GM19438 (cell line): Measurements from ENCODE around the gene NTN1.
"Not testable (repeated sequence)": the region's sequence is repeated elsewhere in the genome, so short reads cannot be mapped to it uniquely, and the experiment has no call there.

Experiments used
- ATAC-seq: cut with Tn5 transposase; IDR thresholded peaks from one replicate; pipeline ENCODE4 v1.9.1; 2021; ENCODE audit warnings: low read depth; ENCODE audit not compliant: unreplicated experiment

NTN1 gene

GRCh38 chr17:9021158-9021991 is at the start of gene NTN1:
Gene NTN1 (plus strand): TSS chr17:9021510. CDS start chr17:9022374, 864 bp downstream.
- ATAC-seq = no peak

DNA sequence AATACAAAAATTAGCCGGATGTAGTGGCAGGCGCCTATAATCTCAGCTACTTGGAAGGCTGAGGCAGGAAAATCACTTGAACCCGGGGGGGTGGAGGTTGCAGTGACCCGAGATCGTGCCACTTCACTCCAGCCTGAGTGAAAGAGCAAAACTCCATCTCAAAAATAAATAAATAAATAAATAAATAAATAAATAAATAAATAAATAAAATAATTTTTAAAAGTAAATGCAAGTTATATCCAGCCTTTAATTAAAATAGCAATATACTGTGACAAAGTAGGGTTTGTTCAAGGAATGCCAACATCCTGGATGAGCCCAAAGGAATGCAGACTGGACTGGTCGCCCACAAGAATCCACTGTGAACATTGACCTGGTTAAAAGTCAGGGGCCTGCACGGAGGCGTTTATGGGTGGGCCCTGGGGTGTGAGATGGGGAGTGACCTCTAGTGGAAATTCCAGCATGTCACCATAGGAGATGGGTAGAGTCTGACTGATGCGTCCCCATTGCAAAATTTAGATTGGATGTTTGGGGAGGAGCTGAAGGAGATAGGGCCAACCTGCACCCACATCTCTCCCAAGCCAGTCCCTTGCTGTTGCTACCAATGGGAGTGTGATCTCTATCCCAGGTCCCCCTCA is 46.1 kb upstream of the NTN1 start:
- ATAC-seq = no peak

GRCh38 chr17:8976638-8977037 is 44.7 kb upstream of the NTN1 start:
- no peak for ATAC-seq

- no peak for ATAC-seq
These were observed 41.6 kb upstream of the NTN1 start for GRCh38 chr17:8979715-8980114.

GRCh38 chr17:8981443-8981842 is 39.9 kb upstream of the NTN1 start:
- no peak for ATAC-seq

GRCh38 chr17:8984225-8984624 is 37.1 kb upstream of the NTN1 start:
- not testable (repeated sequence) for ATAC-seq

- ATAC-seq = no peak
These were observed 36.1 kb upstream of the NTN1 start for GRCh38 chr17:8985054-8985701.

GRCh38 chr17:8986295-8986694 is 35.0 kb upstream of the NTN1 start:
- no peak for ATAC-seq

- not testable (repeated sequence) for ATAC-seq
These were observed 32.9 kb upstream of the NTN1 start for GRCh38 chr17:8988263-8988935.

- no peak for ATAC-seq
These were observed 29.6 kb upstream of the NTN1 start for GRCh38 chr17:8991514-8992285.

DNA sequence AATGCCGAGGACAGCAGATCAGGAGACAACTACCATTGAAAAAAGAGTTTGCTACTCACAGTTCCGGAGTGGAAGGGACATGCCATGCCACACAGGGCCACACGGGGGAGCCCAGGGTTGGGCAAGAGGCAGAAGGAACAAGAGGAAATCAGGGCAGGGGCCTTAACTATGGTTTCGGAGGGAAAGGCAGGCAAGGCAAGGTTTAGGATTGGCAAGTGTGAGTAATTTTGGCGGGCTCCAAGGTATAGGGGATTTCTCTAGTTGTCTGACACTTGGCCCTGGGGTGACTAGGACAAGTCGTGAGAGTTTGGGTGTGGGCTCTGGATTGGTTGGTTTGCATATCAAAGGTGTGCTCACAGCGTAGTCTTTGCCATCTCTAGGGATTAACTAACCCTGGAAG is 27.0 kb upstream of the NTN1 start:
- ATAC-seq = no peak

DNA sequence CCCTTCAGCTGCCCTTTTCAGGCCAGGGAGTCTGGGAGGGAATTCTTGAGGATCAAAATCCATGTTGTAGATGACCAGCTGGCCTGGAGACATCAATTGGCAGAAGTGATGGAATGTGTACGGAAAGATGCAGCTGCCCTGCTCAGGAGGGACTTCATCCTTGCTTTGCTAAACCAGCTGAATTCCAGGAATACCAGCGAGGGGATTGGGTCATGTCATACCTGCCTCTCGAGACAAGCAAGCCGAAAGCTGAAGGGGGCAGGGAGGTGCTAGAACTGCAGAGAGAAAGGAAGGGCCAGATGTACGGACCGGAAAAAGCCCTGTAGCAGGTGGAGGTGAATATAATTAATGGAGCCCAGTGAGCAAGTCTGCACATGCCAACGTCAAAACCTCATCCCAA is 25.6 kb upstream of the NTN1 start:
- no peak for ATAC-seq

GRCh38 chr17:8997994-8998628 is 23.2 kb upstream of the NTN1 start:
- no peak for ATAC-seq

DNA sequence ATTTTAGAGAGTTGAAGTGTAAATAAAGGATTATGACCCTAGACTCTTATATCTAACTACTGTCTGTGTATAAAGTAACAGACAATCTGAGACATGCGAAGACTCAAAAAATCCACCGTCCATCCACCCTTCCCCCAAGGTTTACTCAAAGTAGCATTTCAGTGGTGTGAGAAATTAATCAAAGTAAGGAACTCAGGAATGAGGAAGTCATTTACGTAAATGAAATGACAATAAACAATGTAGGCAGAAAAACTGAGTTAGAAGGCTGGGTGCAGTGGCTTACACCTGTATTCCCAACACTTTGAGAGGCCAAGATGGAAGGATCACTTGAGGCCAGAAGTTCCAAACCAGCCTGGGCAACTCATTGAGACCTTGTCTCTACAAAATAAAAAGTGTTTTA is 19.8 kb upstream of the NTN1 start:
- no peak for ATAC-seq

- no peak for ATAC-seq
These were observed 19.1 kb upstream of the NTN1 start for GRCh38 chr17:9002227-9002605.

- ATAC-seq = no peak
These were observed 18.5 kb upstream of the NTN1 start for GRCh38 chr17:9002606-9003354.

DNA sequence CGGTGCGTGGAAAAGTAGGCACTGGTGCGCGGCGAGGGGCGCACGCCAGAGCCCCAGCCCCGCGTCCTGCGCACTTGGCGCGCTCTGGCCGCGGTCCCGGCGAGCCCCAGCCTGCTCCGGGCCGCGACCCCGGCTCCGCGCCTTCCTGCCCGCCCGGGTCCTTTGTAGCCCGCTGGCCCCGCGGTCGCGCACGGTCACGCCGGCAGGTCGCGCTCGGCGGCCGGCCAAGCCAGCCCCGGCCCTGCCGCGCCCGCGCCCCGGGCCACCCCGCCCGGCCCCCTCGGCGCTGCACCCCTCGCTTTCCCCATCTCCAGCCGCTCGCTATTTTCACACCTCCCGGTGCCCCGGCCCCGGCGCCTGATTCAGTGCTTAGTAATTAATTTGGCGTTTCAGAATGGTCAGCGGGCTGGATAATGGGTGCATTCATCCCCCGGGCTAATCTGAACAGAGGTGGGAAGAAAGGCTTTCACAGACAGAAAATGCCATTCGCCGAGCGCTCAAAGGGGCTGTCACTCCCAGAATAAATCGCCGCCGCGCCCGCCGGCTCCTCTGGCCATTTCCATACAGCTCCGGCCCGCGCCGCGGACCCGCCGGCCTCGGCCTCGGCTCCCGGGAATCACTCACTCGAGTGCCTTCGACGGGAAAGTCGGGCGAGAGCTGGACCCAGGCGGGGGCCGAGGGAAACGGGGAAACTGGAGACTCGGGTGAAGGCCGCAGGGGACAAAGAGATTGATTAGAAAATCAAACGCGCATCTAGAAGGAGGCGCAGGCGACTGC is 17.8 kb upstream of the NTN1 start:
- no peak for ATAC-seq

DNA sequence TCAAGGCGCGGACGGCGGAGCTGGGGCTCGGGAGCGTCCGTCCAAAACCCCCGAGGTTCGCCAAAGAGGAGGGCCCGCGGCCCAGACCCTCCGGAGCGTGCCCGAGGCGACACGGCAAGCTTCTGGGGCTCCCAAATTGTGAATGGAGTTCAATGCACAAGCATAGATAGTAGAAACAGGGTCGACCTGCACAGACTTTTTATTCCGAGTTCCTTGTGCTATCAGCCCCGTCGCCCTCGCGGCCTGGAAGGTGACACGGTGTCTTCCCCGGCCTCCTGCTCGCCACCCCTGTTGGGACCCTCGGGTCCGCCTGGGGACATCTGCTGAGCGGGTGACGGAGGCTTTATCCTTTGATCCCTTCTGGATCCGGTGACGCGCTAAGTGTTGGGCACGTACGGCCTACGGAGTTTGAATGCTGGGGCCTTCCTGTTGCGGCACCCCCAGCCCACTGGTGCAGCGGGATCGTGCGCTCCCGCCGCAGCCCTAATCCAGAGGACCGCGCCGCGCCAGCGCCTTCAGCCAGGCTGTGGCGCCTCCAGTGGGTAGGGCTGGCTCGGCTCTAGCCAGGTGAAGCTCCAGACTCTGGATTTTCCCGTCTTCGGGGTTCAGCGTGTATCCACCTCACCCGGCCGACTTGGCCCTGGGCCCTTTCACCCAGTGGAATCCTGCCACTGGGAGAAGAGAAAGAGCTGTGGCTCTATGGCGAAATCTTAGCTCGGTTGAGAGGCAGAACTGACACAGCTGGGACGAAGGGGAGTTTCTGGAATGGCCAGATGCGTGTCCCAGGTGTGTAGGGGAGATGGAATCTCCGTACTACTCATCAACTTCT is 17.0 kb upstream of the NTN1 start:
- no peak for ATAC-seq
